Sciatic nerve (tissue), 2 donors: Measurements from ENCODE around the gene FAAP20. TPM values are rescaled to one million over a fixed set of nuclear protein-coding genes. Genes with fewer than 3 reads are reported as not detected.

Experiments
- ATAC-seq: fragments of 200-7000 bp; cut with Tn5 transposase; one replicate; pipeline ENCODE4 v1.9.1; 2020; ENCODE audit warnings: mild to moderate bottlenecking, moderate library complexity
- DNase-seq: peaks from one replicate; pipeline ENCODE4 v3.0.0-alpha.2; 2020; ENCODE audit warnings: low spot score
- intact Hi-C: fragments of 100-400 bp; cut with DNase I; formaldehyde crosslinking; loops from one replicate; pipeline ENCODE4 v1.14.2; 2022
- total RNA-seq: library from RNA; stranded (reverse); fragmentation: NEBNext Ultra II Directional; extraction: Animal tissue kit (Norgen Biotek cat#: 25700); gene quantifications from one replicate; pipeline ENCODE4 v1.2.1, GENCODE V29; 2021
- donor health status: DM: no; HTN: no; CAD: no.
- donor health status: DM: no; HTN: no; CAD: no.

FAAP20 gene
- total RNA-seq, 1 donor from 2014 or later: 43.0 TPM

- intact Hi-C loops: no loop called here
- no peak for DNase-seq
Observed at GRCh38 chr1:2173546-2174347, 20.8 kb downstream of the FAAP20 start.

GRCh38 chr1:2172551-2173146 is 21.9 kb downstream of the FAAP20 start:
- DNase-seq: no peak
- intact Hi-C loops: no loop called here
- no peak for ATAC-seq

More at GRCh38 chr1:2173546-2174347, 20.8 kb downstream of the FAAP20 start:
- ATAC-seq: no peak

- intact Hi-C loops: no loop called here
- DNase-seq (no peak), ATAC-seq (no peak)
Observed at GRCh38 chr1:2172012-2172411, 22.6 kb downstream of the FAAP20 start.

GRCh38 chr1:2170211-2170610 is 24.4 kb downstream of the FAAP20 start:
- intact Hi-C loops: no loop called here
- ATAC-seq: no peak

GRCh38 chr1:2169200-2169836 is 25.3 kb downstream of the FAAP20 start:
- no peak for DNase-seq
- no peak for ATAC-seq
- intact Hi-C loops: no loop called here

More at GRCh38 chr1:2170211-2170610, 24.4 kb downstream of the FAAP20 start:
- no peak for DNase-seq

- intact Hi-C loops: no loop called here
- DNase-seq (no peak), ATAC-seq (no peak)
Observed at GRCh38 chr1:2168535-2168934, 26.0 kb downstream of the FAAP20 start.

- intact Hi-C loops: no loop called here
- DNase-seq (no peak), ATAC-seq (no peak)
Observed at GRCh38 chr1:2168090-2168489, 26.5 kb downstream of the FAAP20 start.

GRCh38 chr1:2166695-2167094 is 27.9 kb downstream of the FAAP20 start:
- ATAC-seq (no peak), DNase-seq (no peak)
- intact Hi-C loops: no loop called here

- no peak for DNase-seq
- ATAC-seq: no peak
- intact Hi-C loops: no loop called here
Observed at GRCh38 chr1:2166254-2166653, 28.3 kb downstream of the FAAP20 start.

GRCh38 chr1:2165646-2166045 is 28.9 kb downstream of the FAAP20 start:
- ATAC-seq: no peak
- intact Hi-C loops: no loop called here
- no peak for DNase-seq

GRCh38 chr1:2163205-2163604 is 31.4 kb downstream of the FAAP20 start:
- DNase-seq (no peak), ATAC-seq (no peak)
- intact Hi-C loops: no loop called here

GRCh38 chr1:2160451-2161300 is 33.9 kb downstream of the FAAP20 start:
- ATAC-seq: no peak
- intact Hi-C loops: no loop called here

GRCh38 chr1:2159124-2159523 is 35.4 kb downstream of the FAAP20 start:
- no peak for ATAC-seq
- no peak for DNase-seq
- intact Hi-C loops: no loop called here

More at GRCh38 chr1:2160451-2161300, 33.9 kb downstream of the FAAP20 start:
- no peak for DNase-seq

GRCh38 chr1:2158272-2158671 is 36.3 kb downstream of the FAAP20 start:
- ATAC-seq (no peak), DNase-seq (no peak)
- intact Hi-C loops: no loop called here

GRCh38 chr1:2157856-2158255 is 36.7 kb downstream of the FAAP20 start:
- intact Hi-C loops: no loop called here
- no peak for ATAC-seq

GRCh38 chr1:2156866-2157265 is 37.7 kb downstream of the FAAP20 start:
- DNase-seq (no peak), ATAC-seq (no peak)
- intact Hi-C loops: no loop called here

More at GRCh38 chr1:2157856-2158255, 36.7 kb downstream of the FAAP20 start:
- no peak for DNase-seq

GRCh38 chr1:2155788-2156187 is 38.8 kb downstream of the FAAP20 start:
- intact Hi-C loops: no loop called here
- DNase-seq (no peak), ATAC-seq (no peak)

GRCh38 chr1:2155147-2155598 is 39.4 kb downstream of the FAAP20 start:
- intact Hi-C loops: no loop called here
- DNase-seq (no peak), ATAC-seq (no peak)

- ATAC-seq (no peak), DNase-seq (no peak)
- intact Hi-C loops: no loop called here
Observed at GRCh38 chr1:2154022-2154421, 40.5 kb downstream of the FAAP20 start.
